Left ventricle myocardium inferior (tissue), 1 donor: Measurements from ENCODE around the gene GPC3. TPM values are rescaled to one million over a fixed set of nuclear protein-coding genes. Genes with fewer than 3 reads are reported as not detected.

ENCODE experiments used
- DNase-seq: peaks from one replicate; pipeline ENCODE4 v3.0.0-alpha.2; 2020
- H3K27ac ChIP-seq: fragments of 200-600 bp; replicated peaks from 2 replicates; pipeline ENCODE4 v1.8.0; 2021
- H3K27me3 ChIP-seq: fragments of 200-600 bp; 2 replicates; pipeline ENCODE4 v1.8.0; 2021; ENCODE audit warnings: low read depth
- H3K36me3 ChIP-seq: fragments of 200-600 bp; 2 replicates; pipeline ENCODE4 v1.8.0; 2021
- H3K4me1 ChIP-seq: fragments of 200-600 bp; 2 replicates; pipeline ENCODE4 v1.8.0; 2021
- H3K4me3 ChIP-seq: fragments of 200-600 bp; 2 replicates; pipeline ENCODE4 v1.8.0; 2021; ENCODE audit warnings: mild to moderate bottlenecking, moderate library complexity
- H3K9me3 ChIP-seq: fragments of 200-600 bp; replicated peaks from 2 replicates; pipeline ENCODE4 v1.8.0; 2021
- intact Hi-C: fragments of 100-400 bp; cut with micrococcal nuclease; formaldehyde crosslinking; loops from one replicate; pipeline ENCODE4 v1.11.0; 2022
- total RNA-seq: library from RNA; stranded (reverse); fragmentation: NEBNext Ultra II Directional; extraction: Animal tissue kit (Norgen Biotek cat#: 25700); gene quantifications from one replicate; pipeline ENCODE4 v1.2.1, GENCODE V29; 2021
- TF ChIP-seq, protein P1 (sequence below): fragments of 200-600 bp; IDR thresholded peaks from 2 replicates; pipeline ENCODE4 v1.8.0; 2021; ENCODE audit warnings: antibody characterized with exemption, mild to moderate bottlenecking, borderline replicate concordance
- donor health status: DM: no; HTN: yes; CAD: no; lungs with severe emphysema.

Gene GPC3
- total RNA-seq, 1 donor from 2014 or later: 5.4 TPM

GRCh38 chrX:133947022-133947421, 38.4 kb downstream of the GPC3 start:
- TF ChIP-seq, protein P1, sequence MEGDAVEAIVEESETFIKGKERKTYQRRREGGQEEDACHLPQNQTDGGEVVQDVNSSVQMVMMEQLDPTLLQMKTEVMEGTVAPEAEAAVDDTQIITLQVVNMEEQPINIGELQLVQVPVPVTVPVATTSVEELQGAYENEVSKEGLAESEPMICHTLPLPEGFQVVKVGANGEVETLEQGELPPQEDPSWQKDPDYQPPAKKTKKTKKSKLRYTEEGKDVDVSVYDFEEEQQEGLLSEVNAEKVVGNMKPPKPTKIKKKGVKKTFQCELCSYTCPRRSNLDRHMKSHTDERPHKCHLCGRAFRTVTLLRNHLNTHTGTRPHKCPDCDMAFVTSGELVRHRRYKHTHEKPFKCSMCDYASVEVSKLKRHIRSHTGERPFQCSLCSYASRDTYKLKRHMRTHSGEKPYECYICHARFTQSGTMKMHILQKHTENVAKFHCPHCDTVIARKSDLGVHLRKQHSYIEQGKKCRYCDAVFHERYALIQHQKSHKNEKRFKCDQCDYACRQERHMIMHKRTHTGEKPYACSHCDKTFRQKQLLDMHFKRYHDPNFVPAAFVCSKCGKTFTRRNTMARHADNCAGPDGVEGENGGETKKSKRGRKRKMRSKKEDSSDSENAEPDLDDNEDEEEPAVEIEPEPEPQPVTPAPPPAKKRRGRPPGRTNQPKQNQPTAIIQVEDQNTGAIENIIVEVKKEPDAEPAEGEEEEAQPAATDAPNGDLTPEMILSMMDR: no peak
- intact Hi-C loops: no loop called here
- H3K4me1 ChIP-seq: no peaks in the 10 kb centered on the region
- no peaks in the 10 kb centered on the region for H3K9me3 ChIP-seq
- H3K36me3 ChIP-seq: no peaks in the 10 kb centered on the region
- no peaks in the 10 kb centered on the region for H3K27me3 ChIP-seq
- no peak overlapping the region for H3K4me3 ChIP-seq
- no peak overlapping the region for H3K27ac ChIP-seq
- DNase-seq: no peak

GRCh38 chrX:133943507-133943906, 41.9 kb downstream of the GPC3 start:
- Histone ChIP-seq H3K4me3 (no peak overlapping the region), H3K9me3 (no peaks in the 10 kb centered on the region), H3K36me3 (no peaks in the 10 kb centered on the region), H3K27ac (no peak overlapping the region), H3K4me1 (no peaks in the 10 kb centered on the region), H3K27me3 (no peaks in the 10 kb centered on the region)
- intact Hi-C loops: no loop called here
- DNase-seq: no peak
- TF ChIP-seq, protein P1: no peak

GRCh38 chrX:133939655-133940302, 45.6 kb downstream of the GPC3 start:
- Histone ChIP-seq H3K36me3 (no peaks in the 10 kb centered on the region), H3K4me3 (no peak overlapping the region), H3K9me3 (no peaks in the 10 kb centered on the region), H3K27ac (no peak overlapping the region), H3K27me3 (no peaks in the 10 kb centered on the region), H3K4me1 (no peaks in the 10 kb centered on the region)
- DNase-seq: no peak
- TF ChIP-seq, protein P1: no peak
- intact Hi-C loops: no loop called here

- intact Hi-C loops: no loop called here
- H3K4me1 ChIP-seq: no peaks in the 10 kb centered on the region
- H3K36me3 ChIP-seq: no peaks in the 10 kb centered on the region
- TF ChIP-seq, protein P1: no peak
- H3K4me3 ChIP-seq: no peak overlapping the region
- no peaks in the 10 kb centered on the region for H3K9me3 ChIP-seq
- H3K27me3 ChIP-seq: no peaks in the 10 kb centered on the region
- no peak overlapping the region for H3K27ac ChIP-seq
- DNase-seq: no peak
These were observed 46.9 kb downstream of the GPC3 start for GRCh38 chrX:133938530-133938929.

- no peak overlapping the region for H3K4me3 ChIP-seq
- no peaks in the 10 kb centered on the region for H3K4me1 ChIP-seq
- no peak overlapping the region for H3K27ac ChIP-seq
- DNase-seq: no peak
- intact Hi-C loops: no loop called here
- TF ChIP-seq, protein P1: no peak
- H3K9me3 ChIP-seq: no peaks in the 10 kb centered on the region
- no peaks in the 10 kb centered on the region for H3K27me3 ChIP-seq
- H3K36me3 ChIP-seq: no peaks in the 10 kb centered on the region
These were observed 48.4 kb downstream of the GPC3 start for GRCh38 chrX:133937022-133937421.

- no peak overlapping the region for H3K27ac ChIP-seq
- no peak for DNase-seq
- H3K9me3 ChIP-seq: no peaks in the 10 kb centered on the region
- no peaks in the 10 kb centered on the region for H3K36me3 ChIP-seq
- H3K4me1 ChIP-seq: no peaks in the 10 kb centered on the region
- TF ChIP-seq, protein P1: no peak
- intact Hi-C loops: no loop called here
- no peak overlapping the region for H3K4me3 ChIP-seq
- no peaks in the 10 kb centered on the region for H3K27me3 ChIP-seq
These were observed 50.3 kb downstream of the GPC3 start for GRCh38 chrX:133935076-133935475.
